HL-60 (cell line): ENCODE data around the gene KLC4.

Experiments used
- POLR2AphosphoS5 ChIP-seq: IDR thresholded peaks from 2 replicates; pipeline ENCODE4 v1.6.1; 2012; ENCODE audit warnings: low read depth
- TF ChIP-seq, protein P1 (sequence below): IDR thresholded peaks from one replicate; pipeline ENCODE4 v1.5.1; 2011; ENCODE audit warnings: low read length, control low read depth, inconsistent platforms; ENCODE audit not compliant: insufficient read depth
- TF ChIP-seq, protein P2 (sequence below): IDR thresholded peaks from 2 replicates; pipeline ENCODE4 v1.6.1; 2012; ENCODE audit warnings: low read depth; ENCODE audit not compliant: insufficient replicate concordance

DNA sequence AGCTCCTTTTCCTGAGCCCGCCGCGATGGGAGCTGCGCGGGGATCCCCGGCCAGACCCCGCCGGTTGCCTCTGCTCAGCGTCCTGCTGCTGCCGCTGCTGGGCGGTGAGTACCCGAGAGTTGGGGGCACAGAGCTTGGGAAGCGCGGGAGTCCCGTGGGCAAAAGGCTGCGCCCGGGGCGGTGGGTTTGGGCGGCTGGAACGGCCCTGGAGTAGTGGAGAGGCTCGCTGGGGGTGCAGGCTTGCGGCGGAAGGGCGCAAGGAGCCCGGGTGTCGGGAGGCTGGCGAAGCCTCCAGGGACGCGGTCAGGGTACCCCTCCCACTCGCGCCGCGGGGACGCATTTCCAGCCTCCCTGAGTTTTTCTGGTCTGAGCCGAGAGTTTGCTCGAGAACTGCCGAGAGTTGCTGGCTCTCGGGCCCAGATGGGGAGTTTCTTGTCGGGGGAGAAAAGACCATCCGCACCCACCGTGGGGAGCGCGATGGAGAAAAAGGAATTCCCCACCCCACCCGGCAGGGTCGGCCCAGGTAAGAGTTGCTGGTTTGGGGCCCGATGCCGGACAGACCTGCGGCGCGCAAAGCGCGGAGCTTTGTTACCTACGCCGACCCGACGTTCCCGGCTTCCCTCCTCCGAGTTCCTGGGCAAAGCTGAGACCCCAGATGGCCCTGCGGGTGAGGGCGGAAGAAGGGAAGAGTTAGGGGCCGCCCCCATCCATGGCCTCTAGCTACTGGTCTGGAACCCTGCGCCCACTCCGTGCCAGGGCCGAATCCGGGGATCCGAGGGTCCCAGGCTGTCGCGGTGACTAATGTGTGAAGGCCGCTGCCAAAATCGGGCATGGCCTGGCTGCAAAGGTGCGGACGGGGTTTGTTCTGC, 17.3 kb downstream of the KLC4 start:
- no peak for TF ChIP-seq POLR2AphosphoS5
- TF ChIP-seq, protein P1, sequence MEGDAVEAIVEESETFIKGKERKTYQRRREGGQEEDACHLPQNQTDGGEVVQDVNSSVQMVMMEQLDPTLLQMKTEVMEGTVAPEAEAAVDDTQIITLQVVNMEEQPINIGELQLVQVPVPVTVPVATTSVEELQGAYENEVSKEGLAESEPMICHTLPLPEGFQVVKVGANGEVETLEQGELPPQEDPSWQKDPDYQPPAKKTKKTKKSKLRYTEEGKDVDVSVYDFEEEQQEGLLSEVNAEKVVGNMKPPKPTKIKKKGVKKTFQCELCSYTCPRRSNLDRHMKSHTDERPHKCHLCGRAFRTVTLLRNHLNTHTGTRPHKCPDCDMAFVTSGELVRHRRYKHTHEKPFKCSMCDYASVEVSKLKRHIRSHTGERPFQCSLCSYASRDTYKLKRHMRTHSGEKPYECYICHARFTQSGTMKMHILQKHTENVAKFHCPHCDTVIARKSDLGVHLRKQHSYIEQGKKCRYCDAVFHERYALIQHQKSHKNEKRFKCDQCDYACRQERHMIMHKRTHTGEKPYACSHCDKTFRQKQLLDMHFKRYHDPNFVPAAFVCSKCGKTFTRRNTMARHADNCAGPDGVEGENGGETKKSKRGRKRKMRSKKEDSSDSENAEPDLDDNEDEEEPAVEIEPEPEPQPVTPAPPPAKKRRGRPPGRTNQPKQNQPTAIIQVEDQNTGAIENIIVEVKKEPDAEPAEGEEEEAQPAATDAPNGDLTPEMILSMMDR = no peak
- TF ChIP-seq, protein P2, sequence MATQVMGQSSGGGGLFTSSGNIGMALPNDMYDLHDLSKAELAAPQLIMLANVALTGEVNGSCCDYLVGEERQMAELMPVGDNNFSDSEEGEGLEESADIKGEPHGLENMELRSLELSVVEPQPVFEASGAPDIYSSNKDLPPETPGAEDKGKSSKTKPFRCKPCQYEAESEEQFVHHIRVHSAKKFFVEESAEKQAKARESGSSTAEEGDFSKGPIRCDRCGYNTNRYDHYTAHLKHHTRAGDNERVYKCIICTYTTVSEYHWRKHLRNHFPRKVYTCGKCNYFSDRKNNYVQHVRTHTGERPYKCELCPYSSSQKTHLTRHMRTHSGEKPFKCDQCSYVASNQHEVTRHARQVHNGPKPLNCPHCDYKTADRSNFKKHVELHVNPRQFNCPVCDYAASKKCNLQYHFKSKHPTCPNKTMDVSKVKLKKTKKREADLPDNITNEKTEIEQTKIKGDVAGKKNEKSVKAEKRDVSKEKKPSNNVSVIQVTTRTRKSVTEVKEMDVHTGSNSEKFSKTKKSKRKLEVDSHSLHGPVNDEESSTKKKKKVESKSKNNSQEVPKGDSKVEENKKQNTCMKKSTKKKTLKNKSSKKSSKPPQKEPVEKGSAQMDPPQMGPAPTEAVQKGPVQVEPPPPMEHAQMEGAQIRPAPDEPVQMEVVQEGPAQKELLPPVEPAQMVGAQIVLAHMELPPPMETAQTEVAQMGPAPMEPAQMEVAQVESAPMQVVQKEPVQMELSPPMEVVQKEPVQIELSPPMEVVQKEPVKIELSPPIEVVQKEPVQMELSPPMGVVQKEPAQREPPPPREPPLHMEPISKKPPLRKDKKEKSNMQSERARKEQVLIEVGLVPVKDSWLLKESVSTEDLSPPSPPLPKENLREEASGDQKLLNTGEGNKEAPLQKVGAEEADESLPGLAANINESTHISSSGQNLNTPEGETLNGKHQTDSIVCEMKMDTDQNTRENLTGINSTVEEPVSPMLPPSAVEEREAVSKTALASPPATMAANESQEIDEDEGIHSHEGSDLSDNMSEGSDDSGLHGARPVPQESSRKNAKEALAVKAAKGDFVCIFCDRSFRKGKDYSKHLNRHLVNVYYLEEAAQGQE = no peak
